AG04450 (cell line): Measurements from ENCODE around the gene KIR3DL3. TPM values are rescaled to one million over a fixed set of nuclear protein-coding genes. Genes with fewer than 3 reads are reported as not detected.
"Not testable (repeated sequence)": the region's sequence is repeated elsewhere in the genome, so short reads cannot be mapped to it uniquely, and the experiment has no call there.

Experiments used
- CTCF ChIA-PET: fragments of 300-600, 350-600 bp; formaldehyde crosslinking; extraction: SDS; loops from one replicate; lab custom pipeline; 2022; ENCODE audit warnings: antibody characterized with exemption, inconsistent platforms; lab: Charles Lee
- POLR2A ChIA-PET: fragments of 350-600 bp; formaldehyde crosslinking; extraction: SDS; loops from one replicate; lab custom pipeline; 2021; ENCODE audit warnings: antibody characterized with exemption, inconsistent platforms; lab: Yijun Ruan, JAX
- DNase-seq: peaks from one replicate; pipeline ENCODE4 v3.0.0-alpha.2; 2011; ENCODE audit warnings: low read depth, low spot score
- H3K27ac ChIP-seq: one replicate; pipeline ENCODE4 v1.5.1; 2012; ENCODE audit warnings: low read depth, low read length, control low read depth
- H3K27me3 ChIP-seq: one replicate; pipeline ENCODE4 v1.6.0; 2012; ENCODE audit warnings: low read length; ENCODE audit not compliant: control insufficient read depth, insufficient read depth
- H3K4me3 ChIP-seq: 2 replicates; pipeline ENCODE4 v1.5.1; 2011; ENCODE audit warnings: mild to moderate bottlenecking, low read depth, low read length, control low read depth
- H3K9me3 ChIP-seq: 2 replicates; pipeline ENCODE4 v1.5.1; 2012; ENCODE audit warnings: low read length; ENCODE audit not compliant: control insufficient read depth, insufficient read depth
- CTCF ChIP-seq: IDR thresholded peaks from 2 replicates; pipeline ENCODE4 v1.5.1; 2011; ENCODE audit warnings: low read depth, low read length, control low read depth, inconsistent platforms
- polyA plus RNA-seq: library from polyadenylated mRNA; depleted of rRNA; stranded (reverse); fragments of >200 nt; gene quantifications from 2 replicates; pipeline ENCODE4 v1.2.3, GENCODE V29; 2011

KIR3DL3 gene
- polyA plus RNA-seq, 1 experiment = not detected

DNA sequence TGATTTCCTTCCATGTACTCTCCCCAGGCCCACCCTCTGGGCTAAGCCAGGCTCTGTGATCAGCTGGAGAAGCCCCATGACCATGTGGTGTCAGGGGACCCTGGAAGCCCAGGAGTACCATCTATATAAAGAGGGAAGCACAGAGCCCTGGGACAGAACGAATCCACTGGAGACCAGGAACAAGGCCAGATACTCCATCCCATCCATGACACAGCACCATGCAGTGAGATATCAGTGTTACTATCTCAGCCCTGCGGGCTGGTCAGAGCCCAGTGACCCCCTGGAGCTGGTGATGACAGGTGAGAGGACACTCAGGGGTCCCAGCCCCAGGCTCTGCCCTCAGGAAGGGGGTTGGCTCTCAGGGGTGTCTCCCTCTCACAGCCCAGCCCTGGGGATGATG is 27.5 kb upstream of the KIR3DL3 start:
- ChIA-PET CTCF (no interaction called here), POLR2A (no interaction called here)
- no peaks in the 10 kb centered on the region for H3K27me3 ChIP-seq
- no peak overlapping the region for H3K27ac ChIP-seq
- no peak for TF ChIP-seq CTCF
- peaks cover 47% of the 10 kb centered on the region for H3K9me3 ChIP-seq
- H3K4me3 ChIP-seq = no peak overlapping the region
- DNase-seq = no peak

GRCh38 chr19:54697716-54698115 is 26.5 kb upstream of the KIR3DL3 start:
- POLR2A ChIA-PET, DNase-seq, H3K27ac ChIP-seq, H3K27me3 ChIP-seq, CTCF ChIA-PET, H3K4me3 ChIP-seq: not testable (repeated sequence)
- peaks cover 46% of the 10 kb centered on the region for H3K9me3 ChIP-seq

- Histone ChIP-seq H3K27ac (no peak overlapping the region), H3K27me3 (no peaks in the 10 kb centered on the region), H3K4me3 (no peak overlapping the region), H3K9me3 (peaks cover 71% of the 10 kb centered on the region)
- no peak for DNase-seq
- ChIA-PET CTCF (no interaction called here), POLR2A (no interaction called here)
- TF ChIP-seq CTCF = no peak
These were observed 19.3 kb upstream of the KIR3DL3 start for GRCh38 chr19:54704928-54705327.

GRCh38 chr19:54707962-54708361 is 16.3 kb upstream of the KIR3DL3 start:
- Histone ChIP-seq H3K4me3 (no peak overlapping the region), H3K27me3 (no peaks in the 10 kb centered on the region), H3K27ac (no peak overlapping the region), H3K9me3 (peaks cover 69% of the 10 kb centered on the region)
- CTCF ChIA-PET = no interaction called here
- TF ChIP-seq CTCF = no peak
- DNase-seq = no peak
- POLR2A ChIA-PET = no interaction called here

DNA sequence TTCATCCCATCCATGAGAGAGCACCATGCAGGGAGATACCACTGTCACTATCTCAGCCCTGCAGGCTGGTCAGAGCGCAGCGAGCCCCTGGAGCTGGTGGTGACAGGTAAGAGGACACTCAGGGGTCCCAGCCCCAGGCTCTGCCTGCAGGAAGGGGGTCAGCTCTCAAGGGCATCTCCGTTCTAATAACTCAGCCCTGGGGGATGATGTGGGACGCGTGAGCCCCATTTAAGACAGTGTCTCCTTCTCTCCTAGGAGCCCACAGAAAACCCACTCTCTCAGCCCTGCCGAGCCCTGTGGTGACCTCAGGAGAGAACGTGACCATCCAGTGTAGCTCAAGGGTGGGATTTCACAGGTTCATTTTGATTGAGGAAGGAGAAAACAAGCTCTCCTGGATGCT is 15.5 kb upstream of the KIR3DL3 start:
- ChIA-PET CTCF (no interaction called here), POLR2A (no interaction called here)
- H3K4me3 ChIP-seq = no peak overlapping the region
- peaks cover 66% of the 10 kb centered on the region for H3K9me3 ChIP-seq
- H3K27me3 ChIP-seq = no peaks in the 10 kb centered on the region
- H3K27ac ChIP-seq = no peak overlapping the region
- no peak for DNase-seq
- no peak for TF ChIP-seq CTCF
